HG03060 (cell line): ENCODE measurements around the gene PSORS1C2.

Experiments
- ATAC-seq: cut with Tn5 transposase; IDR thresholded peaks from one replicate; pipeline ENCODE4 v1.9.1; 2021; ENCODE audit warnings: low read depth, moderate number of reproducible peaks; ENCODE audit not compliant: unreplicated experiment

The PSORS1C2 gene

GRCh38 chr6:31143148-31143547 lies 4.3 kb upstream of the PSORS1C2 start:
- ATAC-seq, result no peak

- ATAC-seq, result no peak
Observed at GRCh38 chr6:31142361-31142761, 3.5 kb upstream of the PSORS1C2 start.

- ATAC-seq, result no peak
Observed at GRCh38 chr6:31140643-31141042, 1.8 kb upstream of the PSORS1C2 start.

- ATAC-seq, result no peak
Observed at GRCh38 chr6:31139599-31139998, 733 bp upstream of the PSORS1C2 start.

GRCh38 chr6:31135710-31136109 lies 3.2 kb downstream of the PSORS1C2 start:
- no peak for ATAC-seq

- ATAC-seq, result no peak
Observed at GRCh38 chr6:31132806-31133205, 6.1 kb downstream of the PSORS1C2 start.

GRCh38 chr6:31131595-31131994 lies 7.3 kb downstream of the PSORS1C2 start:
- ATAC-seq, result no peak

- no peak for ATAC-seq
Observed at GRCh38 chr6:31130751-31131150, 8.1 kb downstream of the PSORS1C2 start.

- no peak for ATAC-seq
Observed at GRCh38 chr6:31129130-31129529, 9.7 kb downstream of the PSORS1C2 start.

- no peak for ATAC-seq
Observed at GRCh38 chr6:31128093-31128676, 10.7 kb downstream of the PSORS1C2 start.

- no peak for ATAC-seq
Observed at GRCh38 chr6:31126396-31127175, 12.3 kb downstream of the PSORS1C2 start.

- ATAC-seq, result no peak
Observed at GRCh38 chr6:31125586-31126363, 13.1 kb downstream of the PSORS1C2 start.

GRCh38 chr6:31125162-31125561 lies 13.7 kb downstream of the PSORS1C2 start:
- ATAC-seq, result no peak

GRCh38 chr6:31122791-31123706 lies 15.8 kb downstream of the PSORS1C2 start:
- no peak for ATAC-seq

- ATAC-seq, result no peak
Observed at GRCh38 chr6:31121131-31121790, 17.6 kb downstream of the PSORS1C2 start.

GRCh38 chr6:31120151-31120915 lies 18.5 kb downstream of the PSORS1C2 start, which contains the start of gene CDSN:
Gene CDSN (minus strand): TSS chr6:31120446. CDS start chr6:31120419, 27 bp downstream.
- ATAC-seq, result no peak

GRCh38 chr6:31118178-31118577 lies 20.7 kb downstream of the PSORS1C2 start:
- ATAC-seq, result no peak

GRCh38 chr6:31116661-31117385 lies 22.0 kb downstream of the PSORS1C2 start:
- no peak for ATAC-seq
